GM18951 (cell line): ENCODE measurements around the gene PRR7.

Source experiments
- POLR2A ChIP-seq: IDR thresholded peaks from 4 replicates; pipeline ENCODE4 v1.6.1; 2011; ENCODE audit warnings: mild to moderate bottlenecking; ENCODE audit not compliant: insufficient read length, insufficient read depth; ENCODE audit errors: extremely low read depth
- in situ Hi-C: fragments of 300-500 bp; cut with MboI; formaldehyde crosslinking; loops from one replicate; pipeline ENCODE4 v1.12.0; 2022; ENCODE audit warnings: low sequenced_read_pairs, mixed read lengths, inconsistent platforms; ENCODE audit not compliant: unreplicated experiment

PRR7 gene

DNA sequence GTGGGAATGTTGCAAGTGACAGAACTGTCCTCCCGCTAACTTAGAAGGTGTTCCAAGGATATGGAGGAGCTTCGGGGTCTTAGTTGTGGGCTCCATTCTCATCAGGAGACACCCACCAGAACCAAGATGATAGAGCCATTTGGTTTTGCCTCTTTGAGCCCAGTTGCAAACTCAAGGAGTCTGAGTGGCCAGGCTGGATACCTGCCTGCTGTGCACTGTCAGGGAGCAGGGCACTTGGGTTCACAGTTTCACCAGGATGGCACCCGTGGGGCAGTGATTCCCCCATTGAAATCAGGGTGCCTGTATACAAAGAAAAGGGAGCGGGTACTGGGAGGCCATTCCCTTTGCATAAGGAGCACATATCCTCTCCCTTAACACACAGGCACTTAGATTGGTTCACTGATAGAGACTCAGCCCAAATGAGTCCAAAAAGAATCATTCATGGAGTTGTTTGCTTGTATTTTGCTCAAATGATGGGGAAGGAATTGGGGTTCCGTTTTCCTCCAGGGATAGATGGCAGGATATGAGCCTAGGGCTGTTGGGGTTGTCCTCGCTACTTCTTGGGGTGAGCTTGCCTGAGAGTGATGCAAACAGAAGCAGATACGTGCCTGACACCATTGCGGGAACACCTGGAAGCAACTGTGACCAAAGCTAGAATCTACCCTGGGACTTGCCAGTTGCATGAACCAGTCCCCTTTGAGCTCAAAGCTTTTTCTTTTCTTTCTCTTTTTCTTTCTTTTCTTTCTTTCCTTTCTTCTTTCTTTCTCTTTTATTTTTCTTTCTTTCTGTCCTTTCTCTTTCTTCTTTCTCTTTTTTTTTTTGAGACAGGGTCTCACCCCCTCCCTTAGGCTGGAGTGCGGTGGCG, 1.3 kb upstream of the PRR7 start:
- in situ Hi-C loops: no loop called here
- TF ChIP-seq POLR2A: no peak

DNA sequence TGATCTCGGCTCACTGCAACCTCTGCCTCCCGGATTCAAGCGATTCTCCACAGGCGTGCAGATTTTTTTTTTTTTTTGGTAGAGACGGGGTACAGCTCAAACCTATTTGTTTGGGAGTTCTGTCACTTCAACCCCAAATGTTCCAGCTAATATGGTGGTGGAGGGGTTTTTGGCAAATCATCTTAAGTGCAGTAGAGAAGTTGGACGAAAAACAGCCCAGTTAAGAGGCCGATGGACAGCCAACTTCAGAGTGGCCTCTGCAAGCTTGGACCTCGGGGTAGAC, 756 bp upstream of the PRR7 start:
- in situ Hi-C loops: no loop called here

DNA sequence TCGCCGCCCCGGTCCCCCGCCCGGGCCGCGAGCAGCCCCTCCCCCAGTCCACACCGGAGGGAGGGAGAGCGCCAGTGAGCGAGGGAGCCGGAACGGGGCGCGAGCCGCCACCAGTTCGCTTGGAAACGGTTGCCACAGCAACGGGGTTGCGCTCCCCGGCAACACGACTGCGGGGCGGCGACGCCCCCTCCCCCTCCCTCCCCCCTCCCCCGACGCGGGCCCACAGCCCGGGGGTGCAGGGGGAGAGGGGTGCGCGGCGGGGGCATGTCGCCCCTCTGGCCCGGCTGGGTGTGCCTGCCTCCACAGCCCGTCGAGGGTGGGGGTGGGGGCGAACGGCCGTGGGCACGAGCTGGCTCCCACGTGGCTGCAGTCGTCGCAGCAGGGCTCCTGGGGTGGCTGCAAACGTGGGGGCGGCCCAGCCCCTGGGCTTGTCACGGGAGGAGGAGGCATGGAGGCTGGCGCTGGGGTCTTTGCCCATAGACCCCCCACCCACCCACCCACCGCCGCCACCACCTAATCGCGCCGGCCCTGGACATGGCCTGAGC, 524 bp downstream of the PRR7 start:
- TF ChIP-seq POLR2A: no peak
- in situ Hi-C loops: no loop called here

More for the DNA sequence above, 756 bp upstream of the PRR7 start:
- TF ChIP-seq POLR2A: no peak

DNA sequence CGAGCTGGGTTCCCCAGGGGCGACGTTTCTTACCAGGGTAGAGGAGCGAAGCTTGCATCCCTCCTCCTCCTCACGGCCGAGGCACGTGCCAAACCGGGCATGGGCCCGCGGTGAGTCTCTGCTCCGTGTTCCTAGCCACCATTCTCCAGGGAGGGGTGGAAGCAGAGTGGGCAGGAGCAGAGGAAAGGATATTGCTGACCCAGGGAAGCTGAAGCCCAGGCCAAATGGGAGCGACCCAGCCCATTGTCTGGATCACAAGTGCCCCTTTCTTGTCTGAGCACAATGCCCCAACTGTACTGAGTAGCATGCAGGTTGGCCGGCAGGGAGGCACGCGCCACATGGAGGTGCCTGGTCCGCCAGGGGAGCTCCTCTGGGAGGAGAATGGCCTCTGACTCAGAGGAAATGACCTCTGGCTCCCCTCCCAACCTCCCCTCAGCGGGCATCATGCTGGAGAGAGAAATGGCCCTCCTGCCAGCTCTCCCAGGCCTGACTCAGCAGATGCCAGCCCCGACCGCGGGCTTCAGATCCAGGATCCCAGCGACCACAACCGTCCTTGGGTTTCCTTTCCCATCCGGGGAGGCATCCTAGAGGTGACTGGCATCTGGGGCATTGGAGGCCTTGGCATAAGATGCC, 1.1 kb downstream of the PRR7 start:
- in situ Hi-C loops: no loop called here
- peak; percentile 17 for TF ChIP-seq POLR2A

DNA sequence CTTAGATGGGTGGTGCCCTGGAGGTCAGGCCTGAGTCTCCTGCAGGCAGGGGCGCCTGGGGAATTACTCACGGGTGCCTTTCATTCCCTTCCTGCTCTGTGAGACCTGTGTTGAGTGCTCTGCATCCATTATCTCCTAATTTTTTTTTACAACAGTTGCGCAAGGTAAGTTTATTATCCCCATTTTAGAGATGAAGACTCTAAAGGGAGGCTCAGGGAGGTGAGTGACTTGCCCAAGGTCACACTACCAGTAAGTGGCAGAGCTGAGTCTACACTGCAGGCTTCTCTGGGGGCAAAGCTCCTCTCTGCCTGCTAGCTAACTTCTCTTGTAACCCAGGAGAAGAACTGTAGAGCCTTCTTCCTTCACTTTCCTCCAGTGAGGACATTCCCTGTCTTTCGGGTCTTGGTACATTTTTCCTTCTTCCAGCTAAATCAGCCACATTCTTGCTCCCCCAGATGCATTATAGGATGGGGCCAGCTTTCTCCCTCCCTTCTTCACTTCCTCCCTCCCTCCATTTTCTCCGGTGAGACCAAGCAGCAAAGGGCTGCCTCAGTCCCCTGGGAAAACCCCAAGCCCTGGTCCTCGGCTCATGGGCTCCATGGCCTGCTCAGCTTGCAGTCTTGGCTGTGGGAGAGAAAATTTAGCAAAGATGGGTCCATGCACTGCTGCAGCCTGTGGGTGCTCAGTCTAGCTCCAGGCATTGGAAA, 1.8 kb downstream of the PRR7 start:
- in situ Hi-C loops: no loop called here
- no peak for TF ChIP-seq POLR2A

DNA sequence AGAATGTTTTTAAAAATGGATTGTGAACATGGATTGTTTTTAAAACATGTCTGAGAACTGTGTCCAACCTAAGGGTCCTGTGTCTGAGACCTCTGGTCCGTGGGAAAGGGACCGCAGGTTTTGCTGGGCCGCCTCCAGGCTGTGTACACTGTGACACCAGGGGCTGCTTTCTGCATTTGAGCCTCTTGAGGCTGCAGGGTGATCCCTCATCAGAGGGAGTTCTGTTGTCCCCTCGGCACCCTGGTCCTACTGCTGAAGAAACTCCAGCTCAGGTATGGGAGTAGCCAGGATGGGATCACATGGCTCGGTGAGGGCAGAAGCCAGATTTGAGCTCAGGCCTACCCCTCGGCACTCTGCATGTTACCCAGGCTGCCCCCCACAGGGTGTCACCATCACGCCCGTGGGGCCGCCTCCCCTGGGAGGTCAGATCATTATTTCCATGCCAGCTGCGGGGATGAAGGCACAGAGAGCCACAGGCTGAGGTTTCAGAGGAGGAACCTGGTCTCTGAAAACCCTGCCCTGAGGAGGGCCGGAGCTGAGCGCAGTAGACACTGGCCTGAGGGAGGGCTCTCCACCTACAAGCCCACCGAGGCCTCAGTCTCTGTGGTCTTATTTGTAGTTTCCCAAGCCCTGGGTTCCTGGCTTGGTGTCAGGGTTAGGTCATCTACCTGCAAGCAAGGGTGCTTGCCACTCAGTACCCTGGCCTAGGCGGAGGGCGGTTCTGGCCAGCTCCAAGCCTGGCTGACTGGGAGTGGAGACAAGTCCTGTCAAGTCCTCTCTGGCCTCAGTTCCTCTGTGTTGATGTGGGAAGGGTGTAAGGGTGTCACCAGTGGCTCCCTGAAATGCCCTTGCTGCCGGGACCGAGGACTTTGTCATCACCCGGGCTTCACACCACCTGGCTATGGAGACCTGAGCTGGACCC, 2.8 kb downstream of the PRR7 start:
- in situ Hi-C loops: loop anchor here (5.0 kb wide), 1 partner anchor 42 kb away; the partner anchor contains the start of gene F12
- no peak for TF ChIP-seq POLR2A

DNA sequence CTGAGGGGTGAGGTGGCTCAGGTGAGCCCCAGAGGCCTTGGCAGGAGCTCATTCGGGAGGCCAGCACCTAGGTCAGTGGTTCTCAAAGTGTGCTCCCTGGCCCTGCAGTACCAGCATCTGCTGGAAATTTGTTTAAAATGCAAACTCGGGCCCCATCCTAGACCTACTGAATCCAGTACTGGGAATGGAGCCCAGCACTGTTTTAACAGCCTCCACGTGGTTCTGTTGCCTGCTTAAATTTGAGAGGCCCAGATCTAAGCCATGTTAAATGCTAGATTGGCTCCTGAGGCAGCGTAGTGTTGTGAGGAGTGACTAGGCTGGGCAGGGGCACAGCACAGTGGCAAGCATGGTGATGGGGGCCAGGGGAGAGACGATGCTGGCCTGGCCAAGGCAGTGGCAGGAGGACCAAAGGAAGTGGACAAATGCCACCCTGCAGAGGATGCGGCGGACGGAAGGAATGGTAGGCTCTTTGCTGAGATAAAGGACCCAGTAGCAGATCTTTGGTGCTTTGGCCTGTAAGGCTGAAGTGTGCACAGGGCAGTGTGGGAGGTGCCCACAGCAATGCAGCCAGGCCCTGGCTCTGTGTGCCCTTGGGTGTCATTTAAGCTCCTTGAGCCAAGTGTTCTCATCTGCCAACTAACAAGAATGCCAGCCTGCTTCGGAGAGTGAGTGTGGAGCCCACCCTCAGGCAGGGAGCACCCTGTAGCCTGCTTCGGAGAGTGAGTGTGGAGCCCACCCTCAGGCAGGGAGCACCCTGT, 4.2 kb downstream of the PRR7 start:
- no peak for TF ChIP-seq POLR2A
- in situ Hi-C loops: loop anchor here (5.0 kb wide), 1 partner anchor 44 kb away; the partner anchor contains the start of gene F12

DNA sequence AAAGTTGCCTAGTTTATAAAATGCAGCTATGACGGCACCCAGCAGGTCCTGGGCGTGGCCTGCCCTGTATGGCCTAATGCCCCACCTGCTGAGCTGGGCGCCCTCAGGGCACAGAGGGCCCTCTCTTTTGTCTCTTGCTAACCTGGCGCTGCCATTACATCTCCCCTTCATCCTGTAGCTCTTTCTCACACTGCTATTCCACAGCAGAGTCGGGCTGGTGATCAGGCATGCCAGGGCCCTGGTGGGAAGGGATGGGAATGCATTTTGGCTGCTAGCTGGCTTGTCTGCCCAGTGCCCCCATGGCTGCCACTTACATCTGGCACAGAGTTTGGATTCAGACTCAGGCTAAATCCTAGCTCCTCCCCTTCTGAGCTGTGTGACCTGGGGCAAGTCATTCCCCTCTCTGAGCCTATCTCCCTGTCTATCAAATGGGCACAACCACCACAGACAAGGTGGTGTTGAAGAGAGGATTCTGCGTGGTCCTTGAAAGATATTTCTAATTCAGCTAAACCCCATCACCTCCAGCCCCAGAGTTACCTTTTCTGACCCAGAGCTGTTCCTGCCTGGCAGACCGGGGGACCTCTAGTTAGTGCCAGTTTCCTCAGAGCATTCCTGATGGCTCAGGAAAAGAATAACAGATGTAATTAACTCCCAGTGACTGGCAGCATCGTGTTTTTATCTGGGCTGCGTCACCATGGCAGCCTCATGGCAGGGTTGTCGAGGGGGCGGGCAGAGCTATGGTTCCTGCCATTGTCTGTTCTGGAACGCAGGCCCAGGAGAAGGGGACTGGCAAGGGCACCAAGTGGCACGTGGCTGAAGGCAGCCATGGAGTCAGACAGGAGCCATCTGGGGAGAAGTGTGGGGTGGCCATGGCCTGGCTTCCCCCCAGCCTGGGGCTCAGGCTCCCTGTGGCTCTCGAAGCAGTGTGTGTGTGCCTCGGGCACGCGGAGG, 6.3 kb downstream of the PRR7 start:
- TF ChIP-seq POLR2A: no peak
- in situ Hi-C loops: loop anchor here (5.0 kb wide), 1 partner anchor 46 kb away; the partner anchor contains the start of gene F12

DNA sequence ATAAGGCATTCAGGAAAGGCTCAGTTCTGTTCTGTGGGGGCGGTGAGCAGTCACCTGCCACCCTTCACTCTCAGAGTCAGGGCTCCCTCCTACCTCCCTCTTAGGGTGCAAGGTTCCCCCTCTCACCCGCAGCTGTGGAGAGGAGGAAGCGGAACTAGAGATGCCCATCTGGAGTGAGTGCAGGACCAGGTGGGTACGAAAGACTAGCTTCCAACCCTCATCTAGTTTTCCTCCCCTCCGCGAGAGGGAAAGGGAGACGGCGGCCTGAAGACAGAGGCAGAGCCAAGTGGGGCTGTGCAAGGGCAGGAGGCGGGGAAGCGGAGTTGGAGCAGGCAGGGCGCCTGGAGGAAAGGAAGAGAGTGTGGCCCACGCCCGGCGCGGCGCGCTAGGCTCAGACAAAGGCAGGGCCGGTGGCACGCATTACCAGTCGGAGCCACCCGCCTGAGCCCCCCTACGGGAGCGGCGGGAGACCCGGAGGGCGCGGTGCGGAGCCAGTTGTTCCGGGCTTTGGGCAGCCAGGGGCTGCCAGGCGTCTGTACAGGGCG, 7.3 kb downstream of the PRR7 start:
- in situ Hi-C loops: loop anchor here (5.0 kb wide), 1 partner anchor 47 kb away; the partner anchor contains the start of gene F12
- TF ChIP-seq POLR2A: no peak

DNA sequence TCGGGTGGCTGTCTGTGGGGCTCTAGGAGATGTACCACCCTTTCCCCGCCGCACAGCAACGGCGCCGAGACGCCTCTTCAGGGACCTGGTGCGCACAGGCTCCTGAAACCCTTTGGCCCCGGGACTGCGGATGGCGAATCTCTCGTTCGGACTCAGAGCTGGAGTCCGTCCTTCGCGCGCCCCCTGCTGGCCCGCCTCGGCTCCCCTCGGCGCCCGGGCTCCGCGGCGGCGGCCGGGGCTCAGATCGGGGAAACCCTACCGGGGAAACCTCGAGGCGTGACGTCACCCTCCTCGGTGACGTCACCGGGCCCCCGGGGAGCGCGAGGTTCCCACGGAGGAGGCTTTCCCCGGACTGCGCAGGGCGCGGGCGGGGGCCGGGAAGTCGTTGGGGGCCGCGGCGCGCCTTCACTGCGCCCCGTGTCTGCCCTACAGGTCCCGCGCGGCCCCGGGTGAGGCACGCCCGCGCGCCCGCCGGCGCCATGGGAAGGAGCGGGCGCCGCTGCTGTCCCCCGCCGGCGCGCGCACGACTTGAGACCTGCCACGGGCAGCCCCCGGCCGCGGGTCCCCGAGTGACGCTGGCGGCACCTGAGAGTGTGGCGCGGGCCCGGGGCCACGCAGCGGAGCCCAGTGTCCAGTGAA, 7.9 kb downstream of the PRR7 start:
- TF ChIP-seq POLR2A: peak; percentile 18
- in situ Hi-C loops: loop anchor here (5.0 kb wide), 1 partner anchor 47 kb away; the partner anchor contains the start of gene F12

DNA sequence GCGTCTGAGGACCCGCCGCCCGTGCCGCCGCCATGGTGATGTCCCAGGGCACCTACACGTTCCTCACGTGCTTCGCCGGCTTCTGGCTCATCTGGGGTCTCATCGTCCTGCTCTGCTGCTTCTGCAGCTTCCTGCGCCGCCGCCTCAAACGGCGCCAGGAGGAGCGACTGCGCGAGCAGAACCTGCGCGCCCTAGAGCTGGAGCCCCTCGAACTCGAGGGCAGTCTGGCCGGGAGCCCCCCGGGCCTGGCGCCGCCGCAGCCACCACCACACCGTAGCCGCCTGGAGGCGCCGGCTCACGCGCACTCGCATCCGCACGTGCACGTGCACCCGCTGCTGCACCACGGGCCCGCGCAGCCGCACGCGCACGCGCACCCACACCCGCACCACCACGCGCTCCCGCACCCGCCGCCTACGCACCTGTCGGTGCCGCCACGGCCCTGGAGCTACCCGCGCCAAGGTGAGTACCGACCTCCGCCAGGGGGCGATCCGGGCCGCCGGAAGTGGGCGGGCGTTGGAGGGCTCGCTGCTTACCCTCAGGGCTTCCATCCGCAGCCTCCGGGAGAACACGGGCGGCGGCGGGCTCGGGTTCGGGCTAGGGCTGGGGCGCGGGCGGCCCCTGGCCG, 8.5 kb downstream of the PRR7 start:
- in situ Hi-C loops: no loop called here
- TF ChIP-seq POLR2A: peak; percentile 65
